Measurements from ENCODE around the gene L3MBTL2.
"Not testable (repeated sequence)": the region's sequence is repeated elsewhere in the genome, so short reads cannot be mapped to it uniquely, and the experiment has no call there.

- TF ChIP-seq, protein P1, sequence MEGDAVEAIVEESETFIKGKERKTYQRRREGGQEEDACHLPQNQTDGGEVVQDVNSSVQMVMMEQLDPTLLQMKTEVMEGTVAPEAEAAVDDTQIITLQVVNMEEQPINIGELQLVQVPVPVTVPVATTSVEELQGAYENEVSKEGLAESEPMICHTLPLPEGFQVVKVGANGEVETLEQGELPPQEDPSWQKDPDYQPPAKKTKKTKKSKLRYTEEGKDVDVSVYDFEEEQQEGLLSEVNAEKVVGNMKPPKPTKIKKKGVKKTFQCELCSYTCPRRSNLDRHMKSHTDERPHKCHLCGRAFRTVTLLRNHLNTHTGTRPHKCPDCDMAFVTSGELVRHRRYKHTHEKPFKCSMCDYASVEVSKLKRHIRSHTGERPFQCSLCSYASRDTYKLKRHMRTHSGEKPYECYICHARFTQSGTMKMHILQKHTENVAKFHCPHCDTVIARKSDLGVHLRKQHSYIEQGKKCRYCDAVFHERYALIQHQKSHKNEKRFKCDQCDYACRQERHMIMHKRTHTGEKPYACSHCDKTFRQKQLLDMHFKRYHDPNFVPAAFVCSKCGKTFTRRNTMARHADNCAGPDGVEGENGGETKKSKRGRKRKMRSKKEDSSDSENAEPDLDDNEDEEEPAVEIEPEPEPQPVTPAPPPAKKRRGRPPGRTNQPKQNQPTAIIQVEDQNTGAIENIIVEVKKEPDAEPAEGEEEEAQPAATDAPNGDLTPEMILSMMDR (IDR thresholded peaks at IDR 0.05), result not testable (repeated sequence)
- not testable (repeated sequence) for TF ChIP-seq POLR2A (IDR thresholded peaks at IDR 0.05)
These were observed 24.8 kb upstream of the L3MBTL2 start for GRCh38 chr22:41180362-41180761.

Measured in transverse colon (tissue), 3 donors.